ENCODE data around the gene PPFIBP1. TPM values are rescaled to one million over a fixed set of nuclear protein-coding genes. Genes with fewer than 3 reads are reported as not detected.
"Not testable (repeated sequence)": the region's sequence is repeated elsewhere in the genome, so short reads cannot be mapped to it uniquely, and the experiment has no call there.

PPFIBP1 gene
- total and polyA plus RNA-seq, 2 donors (not counting 1 experiment from before 2014, with no cell fraction given), result 3.3 to 15.0 TPM

GRCh38 chr12:27595231-27595642 is 71.2 kb downstream of the PPFIBP1 start:
- Histone ChIP-seq H3K9me3 (ENCODE audit: control extremely low read depth in 1 of 3, control insufficient read depth in 2 of 3, insufficient read depth in 1 of 3, low read length in 2 of 3) (peaks cover 0 to 9% (median 0%) of the 10 kb centered on the region in 3 donors), H3K27ac (ENCODE audit: low read length in 2 of 2) (no peak overlapping the region), H3K4me2 (replicated peaks; ENCODE audit: low read depth, low read length, poor library complexity, severe bottlenecking) (no peak overlapping the region), H4K20me1 (ENCODE audit: control insufficient read depth, insufficient read depth, low read length, poor library complexity, severe bottlenecking) (no peaks in the 10 kb centered on the region), H2AFZ (ENCODE audit: insufficient read depth, low read depth, low read length, poor library complexity, severe bottlenecking) (no peak overlapping the region), H3K36me3 (replicated peaks in 1 of 2; ENCODE audit: control extremely low read depth in 1 of 2, control insufficient read depth in 1 of 2, extremely low read depth in 1 of 2, insufficient read depth in 2 of 2, low read length in 1 of 2) (no peaks in the 10 kb centered on the region), H3K4me3 (ENCODE audit: control extremely low read depth in 1 of 5, extremely low read depth in 1 of 5, insufficient read depth in 1 of 5, low read depth in 2 of 5, low read length in 4 of 5) (no peak overlapping the region), H3K4me1 (ENCODE audit: control insufficient read depth in 2 of 2, insufficient read depth in 2 of 2, low read length in 2 of 2) (no peaks in the 10 kb centered on the region), H3K27me3 (replicated peaks in 1 of 4; ENCODE audit: control extremely low read depth in 1 of 4, control insufficient read depth in 3 of 4, insufficient read depth in 4 of 4, low read length in 3 of 4) (no peaks in the 10 kb centered on the region), H3K9ac (ENCODE audit: low read length) (no peak overlapping the region), H3K79me2 (ENCODE audit: control insufficient read depth, insufficient read depth, low read length) (no peaks in the 10 kb centered on the region)
- ChIA-PET CTCF (no interaction called here), POLR2A (no interaction called here)
- H3K9me3 Mint-ChIP-seq (ENCODE audit: insufficient read depth), result no peaks in the 10 kb centered on the region
- H3K27me3 Mint-ChIP-seq, result peaks cover 4% of the 10 kb centered on the region
- no peak overlapping the region for H3K4me3 Mint-ChIP-seq
- no peak overlapping the region for H3K27ac Mint-ChIP-seq
- H3K4me1 Mint-ChIP-seq, result peaks cover 3% of the 10 kb centered on the region
- ATAC-seq (ENCODE audit: low read depth), result no peak
- no peak for DNase-seq
- intact Hi-C loops (cut with micrococcal nuclease), result no loop called here
- no peak for TF ChIP-seq EZH2 (IDR thresholded peaks at IDR 0.05; ENCODE audit: borderline replicate concordance, insufficient read depth, low read depth, low read length, poor library complexity, severe bottlenecking)
- TF ChIP-seq CTCF (IDR thresholded peaks at IDR 0.05), result no peak
- 98% methylated on average over 15 of the region's 16 CpGs for WGBS (ENCODE audit: insufficient coverage)

GRCh38 chr12:27598866-27599265 is 74.9 kb downstream of the PPFIBP1 start:
- not testable (repeated sequence) for H4K20me1 ChIP-seq (ENCODE audit: control insufficient read depth, insufficient read depth, low read length, poor library complexity, severe bottlenecking)

GRCh38 chr12:27601056-27601828 is 77.2 kb downstream of the PPFIBP1 start:
- H4K20me1 ChIP-seq (ENCODE audit: control insufficient read depth, insufficient read depth, low read length, poor library complexity, severe bottlenecking); H3K27ac ChIP-seq (ENCODE audit: low read length in 2 of 2); H2AFZ ChIP-seq (ENCODE audit: insufficient read depth, low read depth, low read length, poor library complexity, severe bottlenecking); H3K36me3 ChIP-seq (replicated peaks in 1 of 2; ENCODE audit: control extremely low read depth in 1 of 2, control insufficient read depth in 1 of 2, extremely low read depth in 1 of 2, insufficient read depth in 2 of 2, low read length in 1 of 2); POLR2A ChIA-PET; DNase-seq; H3K27ac Mint-ChIP-seq; H3K9me3 ChIP-seq (ENCODE audit: control extremely low read depth in 1 of 3, control insufficient read depth in 2 of 3, insufficient read depth in 1 of 3, low read length in 2 of 3); ATAC-seq (ENCODE audit: low read depth); H3K4me1 Mint-ChIP-seq; H3K27me3 Mint-ChIP-seq; intact Hi-C loops (cut with micrococcal nuclease); H3K4me2 ChIP-seq (replicated peaks; ENCODE audit: low read depth, low read length, poor library complexity, severe bottlenecking); H3K79me2 ChIP-seq (ENCODE audit: control insufficient read depth, insufficient read depth, low read length); H3K27me3 ChIP-seq (replicated peaks in 1 of 4; ENCODE audit: control extremely low read depth in 1 of 4, control insufficient read depth in 3 of 4, insufficient read depth in 4 of 4, low read length in 3 of 4); CTCF ChIA-PET; H3K9me3 Mint-ChIP-seq (ENCODE audit: insufficient read depth); H3K4me3 ChIP-seq (ENCODE audit: control extremely low read depth in 1 of 5, extremely low read depth in 1 of 5, insufficient read depth in 1 of 5, low read depth in 2 of 5, low read length in 4 of 5); H3K4me3 Mint-ChIP-seq; H3K9ac ChIP-seq (ENCODE audit: low read length); H3K4me1 ChIP-seq (ENCODE audit: control insufficient read depth in 2 of 2, insufficient read depth in 2 of 2, low read length in 2 of 2): not testable (repeated sequence)
- 14% methylated on average over 1 of the region's 5 CpGs for WGBS (ENCODE audit: insufficient coverage)

More at GRCh38 chr12:27598866-27599265, 74.9 kb downstream of the PPFIBP1 start:
- H3K4me3 ChIP-seq (ENCODE audit: control extremely low read depth in 1 of 5, extremely low read depth in 1 of 5, insufficient read depth in 1 of 5, low read depth in 2 of 5, low read length in 4 of 5); H3K4me1 ChIP-seq (ENCODE audit: control insufficient read depth in 2 of 2, insufficient read depth in 2 of 2, low read length in 2 of 2); H2AFZ ChIP-seq (ENCODE audit: insufficient read depth, low read depth, low read length, poor library complexity, severe bottlenecking); H3K4me2 ChIP-seq (replicated peaks; ENCODE audit: low read depth, low read length, poor library complexity, severe bottlenecking); H3K79me2 ChIP-seq (ENCODE audit: control insufficient read depth, insufficient read depth, low read length); H3K27me3 Mint-ChIP-seq; H3K4me1 Mint-ChIP-seq; H3K9me3 ChIP-seq (ENCODE audit: control extremely low read depth in 1 of 3, control insufficient read depth in 2 of 3, insufficient read depth in 1 of 3, low read length in 2 of 3); DNase-seq; H3K4me3 Mint-ChIP-seq; H3K27ac Mint-ChIP-seq; H3K36me3 ChIP-seq (replicated peaks in 1 of 2; ENCODE audit: control extremely low read depth in 1 of 2, control insufficient read depth in 1 of 2, extremely low read depth in 1 of 2, insufficient read depth in 2 of 2, low read length in 1 of 2); POLR2A ChIA-PET; H3K27me3 ChIP-seq (replicated peaks in 1 of 4; ENCODE audit: control extremely low read depth in 1 of 4, control insufficient read depth in 3 of 4, insufficient read depth in 4 of 4, low read length in 3 of 4); ATAC-seq (ENCODE audit: low read depth); H3K9me3 Mint-ChIP-seq (ENCODE audit: insufficient read depth); CTCF ChIA-PET; H3K9ac ChIP-seq (ENCODE audit: low read length); H3K27ac ChIP-seq (ENCODE audit: low read length in 2 of 2); intact Hi-C loops (cut with micrococcal nuclease): not testable (repeated sequence)
- no CpG with 5 or more reads among the region's 1 CpG for WGBS (ENCODE audit: insufficient coverage)
